ENCODE measurements around the gene ADAMTSL4.
A peak's percentile ranks its signal among the peaks of the same experiment; 100 is the strongest.

Gene ADAMTSL4

GRCh38 chr1:150548632-150549495 is at the start of gene ADAMTSL4:
Gene ADAMTSL4 (plus strand): TSS chr1:150549408. CDS start chr1:150552289, 2,881 bp downstream.
- no peak for FAIRE-seq

- no peak for FAIRE-seq
Measured at GRCh38 chr1:150505431-150505830, 43.8 kb upstream of the ADAMTSL4 start.

- no peak for FAIRE-seq
Measured at GRCh38 chr1:150507912-150508864, 41.0 kb upstream of the ADAMTSL4 start, which contains the start of gene ECM1. Gene ECM1 (plus strand): TSS chr1:150508109. CDS start chr1:150508210, 101 bp downstream.

- FAIRE-seq: no peak
Measured at GRCh38 chr1:150508982-150509381, 40.2 kb upstream of the ADAMTSL4 start.

GRCh38 chr1:150511551-150511950 is 37.7 kb upstream of the ADAMTSL4 start:
- FAIRE-seq: no peak

GRCh38 chr1:150511985-150512660 is 37.1 kb upstream of the ADAMTSL4 start:
- FAIRE-seq: no peak

GRCh38 chr1:150512846-150513245 is 36.4 kb upstream of the ADAMTSL4 start:
- FAIRE-seq: no peak

- no peak for FAIRE-seq
Measured at GRCh38 chr1:150513351-150513791, 35.8 kb upstream of the ADAMTSL4 start.

GRCh38 chr1:150514260-150514659 is 34.9 kb upstream of the ADAMTSL4 start:
- no peak for FAIRE-seq

- no peak for FAIRE-seq
Measured at GRCh38 chr1:150514913-150515327, 34.3 kb upstream of the ADAMTSL4 start.

- FAIRE-seq: no peak
Measured at GRCh38 chr1:150515328-150516049, 33.7 kb upstream of the ADAMTSL4 start, which contains the start of gene FALEC. Gene FALEC (plus strand): TSS chr1:150515752.

- no peak for FAIRE-seq
Measured at GRCh38 chr1:150516050-150516591, 33.1 kb upstream of the ADAMTSL4 start.

GRCh38 chr1:150516616-150517015 is 32.6 kb upstream of the ADAMTSL4 start:
- no peak for FAIRE-seq

- no peak for FAIRE-seq
Measured at GRCh38 chr1:150521196-150521968, 27.8 kb upstream of the ADAMTSL4 start.

- no peak for FAIRE-seq
Measured at GRCh38 chr1:150525348-150525747, 23.9 kb upstream of the ADAMTSL4 start.

- FAIRE-seq: no peak
Measured at GRCh38 chr1:150528196-150528595, 21.0 kb upstream of the ADAMTSL4 start.

- FAIRE-seq: peak; percentile 24
Measured at GRCh38 chr1:150529017-150529416, 20.2 kb upstream of the ADAMTSL4 start.

- FAIRE-seq: no peak
Measured at GRCh38 chr1:150530491-150531159, 18.6 kb upstream of the ADAMTSL4 start.

GRCh38 chr1:150532860-150533259 is 16.3 kb upstream of the ADAMTSL4 start:
- FAIRE-seq: no peak

- no peak for FAIRE-seq
Measured at GRCh38 chr1:150534002-150534401, 15.2 kb upstream of the ADAMTSL4 start.

All from islet of Langerhans (tissue), 1 donor.